Epithelial cell of proximal tubule (primary cell): ENCODE results near the gene CACNB2. TPM values are rescaled to one million over a fixed set of nuclear protein-coding genes. Genes with fewer than 3 reads are reported as not detected.

Experiments
- DNase-seq: peaks from one replicate; pipeline ENCODE4 v3.0.0-alpha.2; 2011; ENCODE audit warnings: low read depth
- H3K4me3 ChIP-seq: 2 replicates; pipeline ENCODE4 v1.5.1; 2011; ENCODE audit warnings: low read depth, mild to moderate bottlenecking, low read length
- CTCF ChIP-seq: conservative IDR thresholded peaks from 2 replicates; pipeline ENCODE4 v1.5.1; 2012; ENCODE audit warnings: low read depth, mild to moderate bottlenecking, low read length
- total RNA-seq: library from RNA; depleted of rRNA; stranded (reverse); fragments of >200 nt; gene quantifications from 2 replicates; pipeline ENCODE4 v1.2.3, GENCODE V29; 2015

Gene CACNB2
- total RNA-seq, 1 donor from 2014 or later, result not detected

- peak; percentile 45 for TF ChIP-seq CTCF
- H3K4me3 ChIP-seq, result no peak overlapping the region
- DNase-seq, result no peak
Observed at GRCh38 chr10:18472977-18473376, 332.8 kb downstream of the CACNB2 start.

GRCh38 chr10:18473424-18474117 is 333.3 kb downstream of the CACNB2 start:
- DNase-seq, result no peak
- TF ChIP-seq CTCF, result no peak
- no peak overlapping the region for H3K4me3 ChIP-seq

GRCh38 chr10:18474118-18474455 is 333.9 kb downstream of the CACNB2 start:
- no peak for TF ChIP-seq CTCF
- no peak overlapping the region for H3K4me3 ChIP-seq
- no peak for DNase-seq

GRCh38 chr10:18476076-18476647 is 335.9 kb downstream of the CACNB2 start:
- no peak for TF ChIP-seq CTCF
- H3K4me3 ChIP-seq, result no peak overlapping the region
- no peak for DNase-seq

GRCh38 chr10:18478354-18478753 is 338.1 kb downstream of the CACNB2 start:
- DNase-seq, result no peak
- no peak overlapping the region for H3K4me3 ChIP-seq
- no peak for TF ChIP-seq CTCF

- no peak for TF ChIP-seq CTCF
- no peak overlapping the region for H3K4me3 ChIP-seq
- no peak for DNase-seq
Observed at GRCh38 chr10:18479502-18479901, 339.3 kb downstream of the CACNB2 start.
